K562 (cell line): ENCODE measurements around the gene GCNT2. TPM values are rescaled to one million over a fixed set of nuclear protein-coding genes. Genes with fewer than 3 reads are reported as not detected.

Experiments
- ATAC-seq: fragments of 200-7000 bp; cut with Tn5 transposase; 3 replicates; pipeline ENCODE4 v1.9.1; 2020; ENCODE audit warnings: moderate library complexity
- BruUV-seq: library from RNA; stranded (reverse); fragments of 400-500 nt; replicated peaks from 2 replicates; lab custom pipeline; 2021; lab: Mats Ljungman, UMichigan
- CTCF ChIA-PET: fragments of 300-600 bp; formaldehyde crosslinking; extraction: SDS; loops from one replicate; lab custom pipeline; 2021; ENCODE audit warnings: low intra/inter-chr PET ratio; lab: Yijun Ruan, JAX
- POLR2A ChIA-PET: fragments of 300-600, 350-650 bp; sonication (Branson Sonifier 250); formaldehyde crosslinking; extraction: SDS; loops from one replicate; lab custom pipeline; 2021; ENCODE audit warnings: antibody characterized with exemption, inconsistent platforms; lab: Yijun Ruan, JAX
- DNase-seq, 4 experiments: peaks; one replicate each; pipeline versions ENCODE4 v3.0.0 to v3.0.0-alpha.2; 2011 to 2018; ENCODE audit warnings: low spot score in 3 of 4, mixed read lengths in 3 of 4; ENCODE audit errors: extremely low read depth in 1 of 4
- FAIRE-seq: peaks from 2 replicates; lab custom pipeline; 2011; peaks lifted over from hg19 to GRCh38; lab: Jason Lieb, UNC
- H2AFZ ChIP-seq: 2 replicates; pipeline ENCODE4 v1.6.0; 2011; ENCODE audit warnings: low read depth, low read length, control low read depth, inconsistent platforms
- H3K27ac ChIP-seq: fragments of 200-600 bp; 3 replicates; pipeline ENCODE4 v1.8.0; 2011; ENCODE audit warnings: low read depth, mild to moderate bottlenecking, control low read depth, inconsistent platforms, low read length, moderate library complexity, mixed read lengths; ENCODE audit errors: extremely low read depth
- H3K27me3 ChIP-seq, 2 experiments: fragments of 300-600 bp in 1 of 2; 2 replicates in 1 of 2; 3 replicates in 1 of 2; pipeline versions ENCODE4 v1.6.0 to v1.8.0; 2011; ENCODE audit warnings: inconsistent platforms in 2 of 2, low read length in 2 of 2, mild to moderate bottlenecking in 1 of 2, mixed read lengths in 1 of 2, moderate library complexity in 1 of 2; ENCODE audit not compliant: control insufficient read depth in 2 of 2, insufficient read depth in 2 of 2
- H3K36me3 ChIP-seq: fragments of 300-600 bp; 3 replicates; pipeline ENCODE4 v1.8.0; 2011; ENCODE audit warnings: mild to moderate bottlenecking, low read length, inconsistent platforms; ENCODE audit not compliant: control insufficient read depth, insufficient read depth
- H3K4me1 ChIP-seq, 2 experiments: fragments of 200-600 bp in 1 of 2; replicated peaks in 1 of 2; 2 replicates in 1 of 2; 3 replicates in 1 of 2; pipeline versions ENCODE4 v1.5.1 to v1.8.0; 2011; ENCODE audit warnings: inconsistent platforms in 2 of 2, low read length in 2 of 2, mild to moderate bottlenecking in 1 of 2, mixed read lengths in 1 of 2, moderate library complexity in 1 of 2; ENCODE audit not compliant: control insufficient read depth in 2 of 2, insufficient read depth in 2 of 2
- H3K4me2 ChIP-seq: 2 replicates; pipeline ENCODE4 v1.6.1; 2011; ENCODE audit warnings: low read length, control low read depth, inconsistent platforms, mixed read lengths; ENCODE audit not compliant: insufficient read depth
- H3K4me3 ChIP-seq: fragments of 200-600 bp; sonication (generic), shearing (Covaris generic); 2 replicates; pipeline ENCODE4 v1.5.1; 2016; ENCODE audit warnings: control low read depth, inconsistent platforms
- H3K79me2 ChIP-seq: fragments of 200-600 bp; 3 replicates; pipeline ENCODE4 v1.8.0; 2011; ENCODE audit warnings: low read length, inconsistent platforms; ENCODE audit not compliant: control insufficient read depth, insufficient read depth
- H3K9ac ChIP-seq, 2 experiments: 2 replicates each; pipeline versions ENCODE4 v1.6.0 to v1.6.1; 2011; ENCODE audit warnings: low read depth in 2 of 2, low read length in 2 of 2, control low read depth in 1 of 2, inconsistent platforms in 1 of 2, mild to moderate bottlenecking in 1 of 2, mixed read lengths in 1 of 2; ENCODE audit not compliant: insufficient read depth in 1 of 2
- H3K9me1 ChIP-seq: one replicate; pipeline ENCODE4 v1.6.0; 2011; ENCODE audit warnings: inconsistent platforms, mild to moderate bottlenecking, low read length, moderate library complexity; ENCODE audit not compliant: control insufficient read depth, insufficient read depth
- H3K9me3 ChIP-seq: replicated peaks from 2 replicates; pipeline ENCODE4 v1.5.1; 2011; ENCODE audit warnings: low read depth, low read length, inconsistent platforms; ENCODE audit not compliant: control insufficient read depth, insufficient read depth
- H4K20me1 ChIP-seq: replicated peaks from 2 replicates; pipeline ENCODE4 v1.6.1; 2011; ENCODE audit warnings: low read length, inconsistent platforms, mixed read lengths; ENCODE audit not compliant: control insufficient read depth, insufficient read depth
- ATF7 ChIP-seq: fragments of 450-650 bp; IDR thresholded peaks from 2 replicates; pipeline ENCODE4 v1.7.1; 2014; ENCODE audit warnings: mild to moderate bottlenecking, moderate library complexity
- FOXP1 ChIP-seq: sonication (generic); formaldehyde crosslinking; IDR thresholded peaks from 2 replicates; pipeline ENCODE4 v1.8.0; 2022; ENCODE audit warnings: mild to moderate bottlenecking, missing genetic modification reagents
- KLF1 ChIP-seq: fragments of 450-650 bp; IDR thresholded peaks from 2 replicates; pipeline ENCODE4 v1.6.1; 2016; ENCODE audit warnings: missing genetic modification characterization, missing compliant biosample characterization
- KLF16 ChIP-seq: IDR thresholded peaks from 2 replicates; pipeline ENCODE4 v1.6.1; 2016; ENCODE audit warnings: antibody characterized with exemption
- MAFK ChIP-seq: IDR thresholded peaks from 2 replicates; pipeline ENCODE4 v1.6.1; 2011; ENCODE audit warnings: low read length, improper control_type of control experiment
- MXD1 ChIP-seq: fragments of 250-450 bp; sonication (Bioruptor Pico); IDR thresholded peaks from 2 replicates; pipeline ENCODE4 v1.8.0; 2021; ENCODE audit warnings: borderline replicate concordance, mild to moderate bottlenecking, moderate library complexity; ENCODE audit not compliant: poor library complexity, severe bottlenecking
- NELFE ChIP-seq: IDR thresholded peaks from 2 replicates; pipeline ENCODE4 v1.6.1; 2011; ENCODE audit warnings: mild to moderate bottlenecking; ENCODE audit not compliant: insufficient read depth, insufficient read length
- PTRF ChIP-seq: fragments of 450-650 bp; IDR thresholded peaks from 2 replicates; pipeline ENCODE4 v1.6.1; 2016; ENCODE audit warnings: mild to moderate bottlenecking, missing genetic modification characterization, missing compliant biosample characterization
- SMARCB1 ChIP-seq: IDR thresholded peaks from 2 replicates; pipeline ENCODE4 v1.6.1; 2011; ENCODE audit warnings: improper control_type of control experiment, low read depth; ENCODE audit not compliant: insufficient read length
- TRIM28 ChIP-seq: fragments of 450-650 bp; IDR thresholded peaks from 2 replicates; pipeline ENCODE4 v1.6.1; 2017
- YY1 ChIP-seq, 3 experiments: IDR thresholded peaks; 2 replicates each; pipeline ENCODE4 v1.6.1; 2011; ENCODE audit warnings: low read length in 2 of 3, mild to moderate bottlenecking in 2 of 3, moderate library complexity in 2 of 3, borderline replicate concordance in 1 of 3, control low read depth in 1 of 3, low read depth in 1 of 3; ENCODE audit not compliant: insufficient read depth in 3 of 3, insufficient replicate concordance in 2 of 3, control insufficient read depth in 1 of 3, insufficient read length in 1 of 3; ENCODE audit errors: extremely low read depth in 1 of 3
- ZC3H11A ChIP-seq: IDR thresholded peaks from 2 replicates; pipeline ENCODE4 v1.6.1; 2012; ENCODE audit warnings: low read depth, low read length, improper control_type of control experiment
- ZNF197 ChIP-seq: fragments of 200-800 bp; sonication (Bioruptor generic); IDR thresholded peaks from 2 replicates; pipeline ENCODE4 v1.6.1; 2016; ENCODE audit warnings: low read depth, missing genetic modification characterization, missing compliant biosample characterization
- ZNF507 ChIP-seq: conservative IDR thresholded peaks from 2 replicates; pipeline ENCODE4 v1.6.1; 2017; ENCODE audit warnings: missing genetic modification characterization, missing compliant biosample characterization
- ZNF586 ChIP-seq: fragments of 450-650 bp; formaldehyde crosslinking; conservative IDR thresholded peaks from 2 replicates; pipeline ENCODE4 v1.4.0; 2020; ENCODE audit warnings: mild to moderate bottlenecking, moderate library complexity
- WGBS: fragments of 100-300 bp; shearing (Covaris generic); methylation state at CpG from one replicate; pipeline ENCODE4 v1.1.6; 2016; ENCODE audit warnings: low coverage, mixed read lengths; ENCODE audit not compliant: insufficient coverage; ENCODE audit errors: missing lambda C conversion rate; 5-methylcytosine and 5-hydroxymethylcytosine counted together
- in situ Hi-C: fragments of 300-500 bp; cut with MboI; formaldehyde crosslinking; loops from 4 replicates; pipeline ENCODE4 v1.15.0; 2018; ENCODE audit warnings: inconsistent platforms, mixed read lengths
- intact Hi-C: fragments of 100-400 bp; cut with micrococcal nuclease; formaldehyde crosslinking; loops from 2 replicates; pipeline ENCODE4 v1.14.2; 2022
- polyA plus RNA-seq, 8 experiments: library from polyadenylated mRNA; depleted of rRNA in 4 of 8; stranded (reverse) in 5 of 8; unstranded in 3 of 8; fragments of >200 nt; fragmentation: Nextera tagmentation in 2 of 8; fragmentation: Illumina TruSeq in 1 of 8; extraction: Ambion mirVana in 2 of 8; extraction: Trizol in 1 of 8; gene quantifications; 2 replicates each; pipeline versions ENCODE4 v1.2.1 to v1.2.3, GENCODE V29; 2011 to 2014; ENCODE audit warnings: inconsistent platforms in 1 of 8, missing spikeins in 1 of 8
- total RNA-seq, 7 experiments: library from RNA; depleted of rRNA in 6 of 7; stranded (reverse); fragments of >200 nt in 6 of 7; fragmentation: Illumina TruSeq in 2 of 7; extraction: Trizol in 2 of 7; gene quantifications; 2 replicates each; pipeline versions ENCODE4 v1.2.1 to v1.2.3, GENCODE V29; 2011 to 2021; ENCODE audit warnings: low replicate concordance in 1 of 7
- TF ChIP-seq, protein P1 (sequence below): sonication (generic); formaldehyde crosslinking; IDR thresholded peaks from 2 replicates; pipeline ENCODE4 v1.9.0; 2022; ENCODE audit warnings: mild to moderate bottlenecking, missing genetic modification reagents

Gene GCNT2
- total and polyA plus RNA-seq, 9 of the 15 experiments (the other 6 are each of a cell fraction or from before 2014, with no cell fraction given), result 0.78 to 2.6 (median 1.6) TPM

- H3K79me2 ChIP-seq, result no peaks in the 10 kb centered on the region
- H3K4me3 ChIP-seq, result no peak overlapping the region
- no peaks in the 10 kb centered on the region; the same call in 1 of the 2 replicates for H3K9me3 ChIP-seq
- H3K27me3 ChIP-seq, result peaks cover 0 to 9% of the 10 kb centered on the region in 2 experiments; a peak in 2 of 5 replicates
- H3K27ac ChIP-seq, result no peak overlapping the region
- ATAC-seq (peak; percentile 28; the same call in 2 of the 3 replicates), FAIRE-seq (no peak), DNase-seq (no peak)
- TF ChIP-seq MAFK (no peak), ZNF586 (CRISPR knock-in tag) (no peak), MXD1 (CRISPR knock-in tag) (no peak), PTRF (tag) (no peak), KLF16 (no peak), TRIM28 (no peak), ATF7 (no peak), KLF1 (no peak), ZC3H11A (no peak), ZNF507 (tag) (no peak), FOXP1 (CRISPR knock-in tag) (no peak), YY1 (IDR thresholded peaks at IDR 0.05; ENCODE audit: borderline replicate concordance in 1 of 3, control insufficient read depth in 1 of 3, extremely low read depth in 1 of 3, insufficient read depth in 3 of 3, insufficient read length in 1 of 3, insufficient replicate concordance in 2 of 3, low read depth in 1 of 3, low read length in 2 of 3) (no peak), SMARCB1 (no peak), ZNF197 (CRISPR knock-in tag) (no peak), NELFE (no peak)
- TF ChIP-seq, protein P1, sequence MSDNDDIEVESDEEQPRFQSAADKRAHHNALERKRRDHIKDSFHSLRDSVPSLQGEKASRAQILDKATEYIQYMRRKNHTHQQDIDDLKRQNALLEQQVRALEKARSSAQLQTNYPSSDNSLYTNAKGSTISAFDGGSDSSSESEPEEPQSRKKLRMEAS (CRISPR knock-in tag), result no peak
- H2AFZ ChIP-seq, result 0 out of 2 replicates have a peak overlapping the region, but pooled peaks have one; percentile 28
- intact Hi-C loops (no loop called here), in situ Hi-C loops (no loop called here)
- peak overlapping the region; percentile 23; the same call in 1 of the 2 replicates for H3K4me2 ChIP-seq
- ChIA-PET POLR2A (interaction anchor here (0.6 kb wide), 1 partner anchor 496 kb away, joined by 3 read pairs; the partner anchor contains the start of gene ERVFRD-1), CTCF (no interaction called here)
- no TSS peak for BruUV-seq
- no peaks in the 10 kb centered on the region for H4K20me1 ChIP-seq
- H3K4me1 ChIP-seq, result no peaks in the 10 kb centered on the region
- H3K9ac ChIP-seq, result no peak overlapping the region
- H3K9me1 ChIP-seq, result no peaks in the 10 kb centered on the region
- 17% methylated on average over 8 of the region's 8 CpGs for WGBS
- no peaks in the 10 kb centered on the region for H3K36me3 ChIP-seq
Measured at GRCh38 chr6:10615675-10616074, 94.5 kb downstream of the GCNT2 start.
